HepG2 (cell line): ENCODE results near the gene CCR8. TPM values are rescaled to one million over a fixed set of nuclear protein-coding genes. Genes with fewer than 3 reads are reported as not detected.

ENCODE experiments used
- BHLHE40 ChIP-seq: IDR thresholded peaks from 2 replicates; pipeline ENCODE4 v1.6.1; 2011; ENCODE audit warnings: low read length, improper control_type of control experiment
- CSRNP2 ChIP-seq: sonication (generic); formaldehyde crosslinking; conservative IDR thresholded peaks from 2 replicates; pipeline ENCODE4 v1.8.0; 2022; ENCODE audit warnings: low read depth, missing genetic modification reagents
- CTCF ChIP-seq: sonication (generic); formaldehyde crosslinking; IDR thresholded peaks from 2 replicates; pipeline ENCODE4 v1.5.0; 2020; ENCODE audit warnings: mild to moderate bottlenecking, missing genetic modification reagents, moderate library complexity
- FOXA1 ChIP-seq, 2 experiments: fragments of 450-650 bp in 1 of 2; sonication (generic) in 1 of 2; formaldehyde crosslinking in 1 of 2; IDR thresholded peaks; 2 replicates each; pipeline versions ENCODE4 v1.4.0 to v1.6.1; 2016 to 2020; ENCODE audit warnings: missing genetic modification reagents in 1 of 2
- IKZF5 ChIP-seq: IDR thresholded peaks from 2 replicates; pipeline ENCODE4 v1.6.1; 2018; ENCODE audit warnings: missing genetic modification reagents, mild to moderate bottlenecking, missing compliant biosample characterization
- KDM5B ChIP-seq: sonication (generic); formaldehyde crosslinking; IDR thresholded peaks from 2 replicates; pipeline ENCODE4 v1.4.0; 2020; ENCODE audit warnings: missing genetic modification reagents, mild to moderate bottlenecking, borderline replicate concordance
- MEF2D ChIP-seq: sonication (generic); formaldehyde crosslinking; IDR thresholded peaks from 2 replicates; pipeline ENCODE4 v1.5.1; 2020; ENCODE audit warnings: mild to moderate bottlenecking, missing genetic modification reagents
- NFRKB ChIP-seq: fragments of 450-650 bp; IDR thresholded peaks from 2 replicates; pipeline ENCODE4 v1.6.1; 2017
- REPIN1 ChIP-seq: sonication (generic); formaldehyde crosslinking; IDR thresholded peaks from 2 replicates; pipeline ENCODE4 v1.8.0; 2022; ENCODE audit warnings: missing genetic modification reagents, low read depth, mild to moderate bottlenecking, borderline replicate concordance
- SOX13 ChIP-seq, 3 experiments: fragments of 450-650 bp in 1 of 3; sonication (generic) in 1 of 3; formaldehyde crosslinking in 1 of 3; IDR thresholded peaks in 2 of 3; conservative IDR thresholded peaks in 1 of 3; 2 replicates each; pipeline versions ENCODE4 v1.5.0 to v1.6.1; 2016 to 2020; ENCODE audit warnings: antibody characterized with exemption in 1 of 3, mild to moderate bottlenecking in 1 of 3, missing compliant biosample characterization in 1 of 3, missing genetic modification reagents in 1 of 3, moderate library complexity in 1 of 3
- TAF15 ChIP-seq: fragments of 200-400 bp; formaldehyde crosslinking; IDR thresholded peaks from one replicate; pipeline ENCODE4 v1.6.1; 2018; ENCODE audit warnings: mild to moderate bottlenecking, low read depth, low read length; ENCODE audit not compliant: poor library complexity, severe bottlenecking
- ZBTB14 ChIP-seq: sonication (generic); formaldehyde crosslinking; IDR thresholded peaks from 2 replicates; pipeline ENCODE4 v1.4.0; 2020; ENCODE audit warnings: missing genetic modification reagents
- ZNF407 ChIP-seq: sonication (generic); formaldehyde crosslinking; IDR thresholded peaks from one replicate; pipeline ENCODE4 v1.5.1; 2020; ENCODE audit warnings: mild to moderate bottlenecking, missing genetic modification reagents; ENCODE audit errors: not compliant biosample characterization
- ZNF616 ChIP-seq: sonication (generic); formaldehyde crosslinking; IDR thresholded peaks from 2 replicates; pipeline ENCODE4 v1.5.0; 2020; ENCODE audit warnings: low read depth, mild to moderate bottlenecking, missing genetic modification reagents
- polyA plus RNA-seq, 8 experiments: library from polyadenylated mRNA; depleted of rRNA in 3 of 8; stranded (reverse) in 7 of 8; unstranded in 1 of 8; fragments of >200 nt; fragmentation: Illumina TruSeq in 4 of 8; extraction: Trizol in 4 of 8; gene quantifications; 2 replicates each; pipeline versions ENCODE4 v1.2.1 to v1.2.3, GENCODE V29; 2011 to 2016; ENCODE audit warnings: low read depth in 4 of 8, missing spikeins in 1 of 8, mixed read lengths in 1 of 8; ENCODE audit not compliant: insufficient read depth in 1 of 8
- total RNA-seq, 5 experiments: library from RNA; depleted of rRNA; stranded (reverse); fragments of >200 nt; fragmentation: Illumina TruSeq; extraction: Trizol; gene quantifications; 2 replicates each; pipeline ENCODE4 v1.2.3, GENCODE V29; 2016; ENCODE audit warnings: low read depth in 1 of 5

The CCR8 gene
- total and polyA plus RNA-seq, 2 of the 13 experiments (the other 11 are each of a cell fraction or from before 2014, with no cell fraction given), result not detected

GRCh38 chr3:39291903-39292329, 37.6 kb upstream of the CCR8 start (continued):
- TF ChIP-seq ZNF407 (CRISPR knock-in tag) (no peak), BHLHE40 (peak; percentile 75), IKZF5 (no peak), NFRKB (no peak), ZNF616 (no peak), MEF2D (CRISPR knock-in tag) (no peak), SOX13 (IDR thresholded peaks at IDR 0.05) (no peak), SOX13 (CRISPR knock-in tag; conservative IDR thresholded peaks at IDR 0.05 in 1 of 2, IDR thresholded peaks at IDR 0.05 in 1 of 2) (peak in 1 of 2 experiments; percentile 50; a peak in 1 of 4 replicates), REPIN1 (CRISPR knock-in tag) (0 out of 2 replicates have a peak, but pooled peaks have one; percentile 45), ZBTB14 (CRISPR knock-in tag) (no peak), FOXA1 (IDR thresholded peaks at IDR 0.05) (no peak), FOXA1 (CRISPR knock-in tag; IDR thresholded peaks at IDR 0.05) (no peak), CSRNP2 (CRISPR knock-in tag) (no peak), TAF15 (no peak), CTCF (CRISPR knock-in tag) (peak; percentile 86), KDM5B (CRISPR knock-in tag) (no peak)
